K562 (cell line): ENCODE measurements around the gene EPB42. TPM values are rescaled to one million over a fixed set of nuclear protein-coding genes. Genes with fewer than 3 reads are reported as not detected.

ENCODE experiments used
- ATAC-seq: fragments of 200-7000 bp; cut with Tn5 transposase; 3 replicates; pipeline ENCODE4 v1.9.1; 2020; ENCODE audit warnings: moderate library complexity
- BruUV-seq: library from RNA; stranded (reverse); fragments of 400-500 nt; replicated peaks from 2 replicates; lab custom pipeline; 2021; lab: Mats Ljungman, UMichigan
- CTCF ChIA-PET: fragments of 300-600 bp; formaldehyde crosslinking; extraction: SDS; loops from one replicate; lab custom pipeline; 2021; ENCODE audit warnings: low intra/inter-chr PET ratio; lab: Yijun Ruan, JAX
- POLR2A ChIA-PET: fragments of 300-600, 350-650 bp; sonication (Branson Sonifier 250); formaldehyde crosslinking; extraction: SDS; loops from one replicate; lab custom pipeline; 2021; ENCODE audit warnings: antibody characterized with exemption, inconsistent platforms; lab: Yijun Ruan, JAX
- DNase-seq, 4 experiments: peaks; one replicate each; pipeline versions ENCODE4 v3.0.0 to v3.0.0-alpha.2; 2011 to 2018; ENCODE audit warnings: low spot score in 3 of 4, mixed read lengths in 3 of 4; ENCODE audit errors: extremely low read depth in 1 of 4
- FAIRE-seq: peaks from 2 replicates; lab custom pipeline; 2011; peaks lifted over from hg19 to GRCh38; lab: Jason Lieb, UNC
- H2AFZ ChIP-seq: 2 replicates; pipeline ENCODE4 v1.6.0; 2011; ENCODE audit warnings: low read depth, low read length, control low read depth, inconsistent platforms
- H3K27ac ChIP-seq: fragments of 200-600 bp; 3 replicates; pipeline ENCODE4 v1.8.0; 2011; ENCODE audit warnings: low read depth, mild to moderate bottlenecking, control low read depth, inconsistent platforms, low read length, moderate library complexity, mixed read lengths; ENCODE audit errors: extremely low read depth
- H3K27me3 ChIP-seq, 2 experiments: fragments of 300-600 bp in 1 of 2; 2 replicates in 1 of 2; 3 replicates in 1 of 2; pipeline versions ENCODE4 v1.6.0 to v1.8.0; 2011; ENCODE audit warnings: inconsistent platforms in 2 of 2, low read length in 2 of 2, mild to moderate bottlenecking in 1 of 2, mixed read lengths in 1 of 2, moderate library complexity in 1 of 2; ENCODE audit not compliant: control insufficient read depth in 2 of 2, insufficient read depth in 2 of 2
- H3K36me3 ChIP-seq: fragments of 300-600 bp; 3 replicates; pipeline ENCODE4 v1.8.0; 2011; ENCODE audit warnings: mild to moderate bottlenecking, low read length, inconsistent platforms; ENCODE audit not compliant: control insufficient read depth, insufficient read depth
- H3K4me1 ChIP-seq, 2 experiments: fragments of 200-600 bp in 1 of 2; replicated peaks in 1 of 2; 2 replicates in 1 of 2; 3 replicates in 1 of 2; pipeline versions ENCODE4 v1.5.1 to v1.8.0; 2011; ENCODE audit warnings: inconsistent platforms in 2 of 2, low read length in 2 of 2, mild to moderate bottlenecking in 1 of 2, mixed read lengths in 1 of 2, moderate library complexity in 1 of 2; ENCODE audit not compliant: control insufficient read depth in 2 of 2, insufficient read depth in 2 of 2
- H3K4me2 ChIP-seq: 2 replicates; pipeline ENCODE4 v1.6.1; 2011; ENCODE audit warnings: low read length, control low read depth, inconsistent platforms, mixed read lengths; ENCODE audit not compliant: insufficient read depth
- H3K4me3 ChIP-seq: fragments of 200-600 bp; sonication (generic), shearing (Covaris generic); 2 replicates; pipeline ENCODE4 v1.5.1; 2016; ENCODE audit warnings: control low read depth, inconsistent platforms
- H3K79me2 ChIP-seq: fragments of 200-600 bp; 3 replicates; pipeline ENCODE4 v1.8.0; 2011; ENCODE audit warnings: low read length, inconsistent platforms; ENCODE audit not compliant: control insufficient read depth, insufficient read depth
- H3K9ac ChIP-seq, 2 experiments: 2 replicates each; pipeline versions ENCODE4 v1.6.0 to v1.6.1; 2011; ENCODE audit warnings: low read depth in 2 of 2, low read length in 2 of 2, control low read depth in 1 of 2, inconsistent platforms in 1 of 2, mild to moderate bottlenecking in 1 of 2, mixed read lengths in 1 of 2; ENCODE audit not compliant: insufficient read depth in 1 of 2
- H3K9me1 ChIP-seq: one replicate; pipeline ENCODE4 v1.6.0; 2011; ENCODE audit warnings: inconsistent platforms, mild to moderate bottlenecking, low read length, moderate library complexity; ENCODE audit not compliant: control insufficient read depth, insufficient read depth
- H3K9me3 ChIP-seq: replicated peaks from 2 replicates; pipeline ENCODE4 v1.5.1; 2011; ENCODE audit warnings: low read depth, low read length, inconsistent platforms; ENCODE audit not compliant: control insufficient read depth, insufficient read depth
- H4K20me1 ChIP-seq: replicated peaks from 2 replicates; pipeline ENCODE4 v1.6.1; 2011; ENCODE audit warnings: low read length, inconsistent platforms, mixed read lengths; ENCODE audit not compliant: control insufficient read depth, insufficient read depth
- HINFP ChIP-seq: fragments of 450-650 bp; conservative IDR thresholded peaks from 2 replicates; pipeline ENCODE4 v1.6.1; 2016; ENCODE audit warnings: missing genetic modification characterization, low read depth, mild to moderate bottlenecking, control low read depth, missing compliant biosample characterization
- MTA1 ChIP-seq: fragments of 450-650 bp; IDR thresholded peaks from 2 replicates; pipeline ENCODE4 v1.6.1; 2017; ENCODE audit warnings: borderline replicate concordance
- SETDB1 ChIP-seq: IDR thresholded peaks from one replicate; pipeline ENCODE4 v1.6.1; 2012; ENCODE audit warnings: low read length, control low read depth, inconsistent platforms
- ZBTB7A ChIP-seq: IDR thresholded peaks from 2 replicates; pipeline ENCODE4 v1.6.1; 2011; ENCODE audit warnings: low read depth, mild to moderate bottlenecking, low read length, moderate library complexity, borderline replicate concordance; ENCODE audit not compliant: control insufficient read depth
- ZC3H11A ChIP-seq: IDR thresholded peaks from 2 replicates; pipeline ENCODE4 v1.6.1; 2012; ENCODE audit warnings: low read depth, low read length, improper control_type of control experiment
- ZNF143 ChIP-seq: sonication (generic); formaldehyde crosslinking; IDR thresholded peaks from 2 replicates; pipeline ENCODE4 v1.9.0; 2022; ENCODE audit warnings: mild to moderate bottlenecking, missing genetic modification reagents
- ZNF316 ChIP-seq: fragments of 450-650 bp; IDR thresholded peaks from 2 replicates; pipeline ENCODE4 v1.6.1; 2016
- ZNF324 ChIP-seq: fragments of 250-450 bp; sonication (Bioruptor Pico); IDR thresholded peaks from 2 replicates; pipeline ENCODE4 v1.4.0; 2020; ENCODE audit warnings: mild to moderate bottlenecking
- ZNF780A ChIP-seq: fragments of 250-450 bp; sonication (Bioruptor Pico); IDR thresholded peaks from 2 replicates; pipeline ENCODE4 v1.5.0; 2021; ENCODE audit warnings: mild to moderate bottlenecking
- whole genome bisulfite sequencing: fragments of 100-300 bp; shearing (Covaris generic); methylation state at CpG from one replicate; pipeline ENCODE4 v1.1.6; 2016; ENCODE audit warnings: low coverage, mixed read lengths; ENCODE audit not compliant: insufficient coverage; ENCODE audit errors: missing lambda C conversion rate; 5-methylcytosine and 5-hydroxymethylcytosine counted together
- in situ Hi-C: fragments of 300-500 bp; cut with MboI; formaldehyde crosslinking; loops from 4 replicates; pipeline ENCODE4 v1.15.0; 2018; ENCODE audit warnings: inconsistent platforms, mixed read lengths
- intact Hi-C: fragments of 100-400 bp; cut with micrococcal nuclease; formaldehyde crosslinking; loops from 2 replicates; pipeline ENCODE4 v1.14.2; 2022
- polyA plus RNA-seq, 8 experiments: library from polyadenylated mRNA; depleted of rRNA in 4 of 8; stranded (reverse) in 5 of 8; unstranded in 3 of 8; fragments of >200 nt; fragmentation: Nextera tagmentation in 2 of 8; fragmentation: Illumina TruSeq in 1 of 8; extraction: Ambion mirVana in 2 of 8; extraction: Trizol in 1 of 8; gene quantifications; 2 replicates each; pipeline versions ENCODE4 v1.2.1 to v1.2.3, GENCODE V29; 2011 to 2014; ENCODE audit warnings: inconsistent platforms in 1 of 8, missing spikeins in 1 of 8
- total RNA-seq, 7 experiments: library from RNA; depleted of rRNA in 6 of 7; stranded (reverse); fragments of >200 nt in 6 of 7; fragmentation: Illumina TruSeq in 2 of 7; extraction: Trizol in 2 of 7; gene quantifications; 2 replicates each; pipeline versions ENCODE4 v1.2.1 to v1.2.3, GENCODE V29; 2011 to 2021; ENCODE audit warnings: low replicate concordance in 1 of 7
- TF ChIP-seq, protein P1 (sequence below): fragments of 250-450 bp; sonication (Bioruptor Pico); IDR thresholded peaks from 2 replicates; pipeline ENCODE4 v1.5.0; 2021; ENCODE audit warnings: mild to moderate bottlenecking, borderline replicate concordance
- TF ChIP-seq, protein P2 (sequence below): fragments of 450-650 bp; IDR thresholded peaks from 2 replicates; pipeline ENCODE4 v1.6.1; 2018; ENCODE audit not compliant: partially characterized antibody
- TF ChIP-seq, protein P3 (sequence below): sonication (generic); formaldehyde crosslinking; IDR thresholded peaks from 2 replicates; pipeline ENCODE4 v1.8.0; 2022; ENCODE audit warnings: mild to moderate bottlenecking, missing genetic modification reagents

EPB42 gene
- total and polyA plus RNA-seq, 9 of the 15 experiments (the other 6 are each of a cell fraction or from before 2014, with no cell fraction given), result 0.38 to 2.3 (median 1.4) TPM

- 27% methylated on average over 19 of the region's 19 CpGs for WGBS
- ChIA-PET CTCF (no interaction called here), POLR2A (interaction anchor here (0.5 to 0.6 kb wide), 3 partner anchors 19 to 524 kb away, joined by 3 read pairs; no protein-coding TSS in a partner anchor)
Measured at GRCh38 chr15:43260011-43260615, 39.3 kb upstream of the EPB42 start.

More at GRCh38 chr15:43260011-43260615, 39.3 kb upstream of the EPB42 start:
- no peaks in the 10 kb centered on the region for H3K79me2 ChIP-seq
- no peak overlapping the region for H3K4me3 ChIP-seq
- no TSS peak for BruUV-seq
- no peak overlapping the region for H3K4me2 ChIP-seq
- in situ Hi-C loops (no loop called here), intact Hi-C loops (no loop called here)
- no peak overlapping the region for H3K27ac ChIP-seq
- H3K36me3 ChIP-seq, result no peaks in the 10 kb centered on the region
- H3K4me1 ChIP-seq, result peaks cover 0 to 3% of the 10 kb centered on the region in 2 experiments; a peak in 2 of 5 replicates
- no peak for TF ChIP-seq ZBTB7A
- TF ChIP-seq ZNF780A (CRISPR knock-in tag), result no peak
- TF ChIP-seq, protein P1, sequence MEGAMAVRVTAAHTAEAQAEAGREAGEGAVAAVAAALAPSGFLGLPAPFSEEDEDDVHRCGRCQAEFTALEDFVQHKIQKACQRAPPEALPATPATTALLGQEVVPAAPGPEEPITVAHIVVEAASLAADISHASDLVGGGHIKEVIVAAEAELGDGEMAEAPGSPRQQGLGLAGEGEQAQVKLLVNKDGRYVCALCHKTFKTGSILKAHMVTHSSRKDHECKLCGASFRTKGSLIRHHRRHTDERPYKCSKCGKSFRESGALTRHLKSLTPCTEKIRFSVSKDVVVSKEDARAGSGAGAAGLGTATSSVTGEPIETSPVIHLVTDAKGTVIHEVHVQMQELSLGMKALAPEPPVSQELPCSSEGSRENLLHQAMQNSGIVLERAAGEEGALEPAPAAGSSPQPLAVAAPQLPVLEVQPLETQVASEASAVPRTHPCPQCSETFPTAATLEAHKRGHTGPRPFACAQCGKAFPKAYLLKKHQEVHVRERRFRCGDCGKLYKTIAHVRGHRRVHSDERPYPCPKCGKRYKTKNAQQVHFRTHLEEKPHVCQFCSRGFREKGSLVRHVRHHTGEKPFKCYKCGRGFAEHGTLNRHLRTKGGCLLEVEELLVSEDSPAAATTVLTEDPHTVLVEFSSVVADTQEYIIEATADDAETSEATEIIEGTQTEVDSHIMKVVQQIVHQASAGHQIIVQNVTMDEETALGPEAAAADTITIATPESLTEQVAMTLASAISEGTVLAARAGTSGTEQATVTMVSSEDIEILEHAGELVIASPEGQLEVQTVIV, result no peak
- TF ChIP-seq ZC3H11A, result no peak
- no peak for TF ChIP-seq HINFP (tag)
- TF ChIP-seq ZNF316, result no peak
- TF ChIP-seq ZNF324 (CRISPR knock-in tag), result no peak
- TF ChIP-seq SETDB1, result no peak
- TF ChIP-seq, protein P2, sequence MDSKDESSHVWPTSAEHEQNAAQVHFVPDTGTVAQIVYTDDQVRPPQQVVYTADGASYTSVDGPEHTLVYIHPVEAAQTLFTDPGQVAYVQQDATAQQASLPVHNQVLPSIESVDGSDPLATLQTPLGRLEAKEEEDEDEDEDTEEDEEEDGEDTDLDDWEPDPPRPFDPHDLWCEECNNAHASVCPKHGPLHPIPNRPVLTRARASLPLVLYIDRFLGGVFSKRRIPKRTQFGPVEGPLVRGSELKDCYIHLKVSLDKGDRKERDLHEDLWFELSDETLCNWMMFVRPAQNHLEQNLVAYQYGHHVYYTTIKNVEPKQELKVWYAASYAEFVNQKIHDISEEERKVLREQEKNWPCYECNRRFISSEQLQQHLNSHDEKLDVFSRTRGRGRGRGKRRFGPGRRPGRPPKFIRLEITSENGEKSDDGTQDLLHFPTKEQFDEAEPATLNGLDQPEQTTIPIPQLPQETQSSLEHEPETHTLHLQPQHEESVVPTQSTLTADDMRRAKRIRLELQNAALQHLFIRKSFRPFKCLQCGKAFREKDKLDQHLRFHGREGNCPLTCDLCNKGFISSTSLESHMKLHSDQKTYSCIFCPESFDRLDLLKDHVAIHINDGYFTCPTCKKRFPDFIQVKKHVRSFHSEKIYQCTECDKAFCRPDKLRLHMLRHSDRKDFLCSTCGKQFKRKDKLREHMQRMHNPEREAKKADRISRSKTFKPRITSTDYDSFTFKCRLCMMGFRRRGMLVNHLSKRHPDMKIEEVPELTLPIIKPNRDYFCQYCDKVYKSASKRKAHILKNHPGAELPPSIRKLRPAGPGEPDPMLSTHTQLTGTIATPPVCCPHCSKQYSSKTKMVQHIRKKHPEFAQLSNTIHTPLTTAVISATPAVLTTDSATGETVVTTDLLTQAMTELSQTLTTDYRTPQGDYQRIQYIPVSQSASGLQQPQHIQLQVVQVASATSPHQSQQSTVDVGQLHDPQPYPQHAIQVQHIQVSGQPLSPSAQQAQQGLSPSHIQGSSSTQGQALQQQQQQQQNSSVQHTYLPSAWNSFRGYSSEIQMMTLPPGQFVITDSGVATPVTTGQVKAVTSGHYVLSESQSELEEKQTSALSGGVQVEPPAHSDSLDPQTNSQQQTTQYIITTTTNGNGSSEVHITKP, result no peak
- TF ChIP-seq, protein P3, sequence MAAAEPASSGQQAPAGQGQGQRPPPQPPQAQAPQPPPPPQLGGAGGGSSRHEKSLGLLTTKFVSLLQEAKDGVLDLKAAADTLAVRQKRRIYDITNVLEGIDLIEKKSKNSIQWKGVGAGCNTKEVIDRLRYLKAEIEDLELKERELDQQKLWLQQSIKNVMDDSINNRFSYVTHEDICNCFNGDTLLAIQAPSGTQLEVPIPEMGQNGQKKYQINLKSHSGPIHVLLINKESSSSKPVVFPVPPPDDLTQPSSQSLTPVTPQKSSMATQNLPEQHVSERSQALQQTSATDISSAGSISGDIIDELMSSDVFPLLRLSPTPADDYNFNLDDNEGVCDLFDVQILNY (CRISPR knock-in tag), result no peak
- no peak for TF ChIP-seq ZNF143 (CRISPR knock-in tag)
- no peak for TF ChIP-seq MTA1
- 0 out of 2 replicates have a peak overlapping the region, but pooled peaks have one; percentile 33 for H2AFZ ChIP-seq
- peaks cover 0 to 15% of the 10 kb centered on the region in 2 experiments; a peak in 3 of 5 replicates for H3K27me3 ChIP-seq
- no peak for FAIRE-seq
- H3K9me1 ChIP-seq, result no peaks in the 10 kb centered on the region
- no peak; the same call in 2 of the 3 replicates for ATAC-seq
- H4K20me1 ChIP-seq, result no peaks in the 10 kb centered on the region
- 0 out of 4 replicates have a peak overlapping the region, but pooled peaks of 1 of the 2 experiments have one; percentile 12 for H3K9ac ChIP-seq
- H3K9me3 ChIP-seq, result no peaks in the 10 kb centered on the region
- DNase-seq, result no peak
